ENCODE results near the gene ZSWIM7. TPM values are rescaled to one million over a fixed set of nuclear protein-coding genes. Genes with fewer than 3 reads are reported as not detected.

Gene ZSWIM7
- total RNA-seq, 1 experiment from 2014 or later, result 37.8 TPM

DNA sequence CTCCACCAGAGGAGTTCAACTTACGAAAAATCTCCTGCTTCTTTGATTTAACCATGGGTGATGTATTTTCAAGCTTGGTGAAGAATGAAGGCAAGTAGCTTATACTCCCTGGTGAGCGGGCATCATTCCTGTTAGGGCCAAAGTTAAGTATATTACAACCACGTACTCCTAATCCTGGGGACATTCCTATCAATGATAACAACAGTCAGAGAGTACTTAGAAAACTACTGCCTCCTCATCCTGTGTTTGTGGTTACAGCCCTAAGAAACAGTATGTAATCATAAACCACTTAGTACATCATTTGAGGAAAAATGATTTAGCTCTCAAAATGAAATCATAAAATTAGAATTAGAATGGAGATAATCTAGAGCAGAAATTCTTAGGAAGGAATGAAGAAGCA, 47.5 kb upstream of the ZSWIM7 start:
- H2BK12ac ChIP-seq (ENCODE audit: insufficient read length, low read depth, low read length), result no peak overlapping the region
- no peaks in the 10 kb centered on the region for H3K27me3 ChIP-seq (ENCODE audit: insufficient read depth, low read length)
- no peak overlapping the region for H3K14ac ChIP-seq (ENCODE audit: insufficient read depth, low read length)
- H3K4me2 ChIP-seq (ENCODE audit: insufficient read depth, insufficient read length, low read length), result no peak overlapping the region
- no peak for DNase-seq
- H3K23me2 ChIP-seq (ENCODE audit: insufficient read length, low read depth, low read length, poor library complexity, severe bottlenecking), result no peaks in the 10 kb centered on the region
- H2BK15ac ChIP-seq (ENCODE audit: low read depth, low read length), result no peak overlapping the region
- H3K4me1 Mint-ChIP-seq, result peaks cover 16 to 18% of the 10 kb centered on the region in 2 experiments
- H3K9me3 ChIP-seq (ENCODE audit: control insufficient read depth, low read depth, low read length), result no peaks in the 10 kb centered on the region
- no peak overlapping the region for H3K9ac ChIP-seq (ENCODE audit: extremely low read depth, insufficient read length, low read length)
- H3K4me3 Mint-ChIP-seq, result no peak overlapping the region
- H3K79me1 ChIP-seq (ENCODE audit: insufficient read depth, low read depth, low read length, poor library complexity, severe bottlenecking), result no peaks in the 10 kb centered on the region
- no peak overlapping the region for H2BK120ac ChIP-seq (ENCODE audit: low read depth, low read length, poor library complexity, severe bottlenecking)
- no peak overlapping the region for H3K18ac ChIP-seq (ENCODE audit: insufficient read length, low read depth, low read length)
- no CpG with 5 or more reads among the region's 3 CpGs for WGBS (ENCODE audit: extremely low coverage, insufficient read length, low lambda C conversion rate)
- H4K8ac ChIP-seq (replicated peaks; ENCODE audit: insufficient read length, low read depth, low read length), result no peak overlapping the region
- no peak overlapping the region for H2AFZ ChIP-seq (ENCODE audit: low read length)
- H3K4ac ChIP-seq (ENCODE audit: low read depth, low read length), result no peak overlapping the region
- no peaks in the 10 kb centered on the region for H3K9me3 Mint-ChIP-seq
- no peak overlapping the region for H3K27ac ChIP-seq (ENCODE audit: insufficient read length, low read depth, low read length)
- H3K4me1 ChIP-seq (ENCODE audit: insufficient read depth, low read length), result peaks cover 5% of the 10 kb centered on the region; the same call in 1 of the 2 replicates
- no peak overlapping the region for H2BK5ac ChIP-seq (ENCODE audit: insufficient read length, low read length)
- H2BK20ac ChIP-seq (ENCODE audit: low read depth, low read length, poor library complexity, severe bottlenecking), result no peak overlapping the region
- H3K36me3 Mint-ChIP-seq (ENCODE audit: insufficient read depth in 1 of 3, low read depth in 3 of 3), result peaks cover 22 to 61% (median 55%) of the 10 kb centered on the region in 3 experiments
- H3K56ac ChIP-seq (ENCODE audit: insufficient read length, low read depth, low read length), result no peak overlapping the region
- H3K27ac Mint-ChIP-seq, result no peak overlapping the region
- no peak overlapping the region for H2AK5ac ChIP-seq (ENCODE audit: insufficient read length, low read length)
- H3K23ac ChIP-seq (ENCODE audit: insufficient read length, low read depth, low read length), result no peak overlapping the region
- H3K27me3 Mint-ChIP-seq (ENCODE audit: low read depth), result peaks cover 2% of the 10 kb centered on the region
- H4K91ac ChIP-seq (ENCODE audit: insufficient read length, low read depth, low read length), result no peak overlapping the region
- H3T11ph ChIP-seq (ENCODE audit: low read length), result no peak overlapping the region
- H3K79me2 ChIP-seq (ENCODE audit: insufficient read depth, low read length), result no peaks in the 10 kb centered on the region
- TF ChIP-seq, protein P1, sequence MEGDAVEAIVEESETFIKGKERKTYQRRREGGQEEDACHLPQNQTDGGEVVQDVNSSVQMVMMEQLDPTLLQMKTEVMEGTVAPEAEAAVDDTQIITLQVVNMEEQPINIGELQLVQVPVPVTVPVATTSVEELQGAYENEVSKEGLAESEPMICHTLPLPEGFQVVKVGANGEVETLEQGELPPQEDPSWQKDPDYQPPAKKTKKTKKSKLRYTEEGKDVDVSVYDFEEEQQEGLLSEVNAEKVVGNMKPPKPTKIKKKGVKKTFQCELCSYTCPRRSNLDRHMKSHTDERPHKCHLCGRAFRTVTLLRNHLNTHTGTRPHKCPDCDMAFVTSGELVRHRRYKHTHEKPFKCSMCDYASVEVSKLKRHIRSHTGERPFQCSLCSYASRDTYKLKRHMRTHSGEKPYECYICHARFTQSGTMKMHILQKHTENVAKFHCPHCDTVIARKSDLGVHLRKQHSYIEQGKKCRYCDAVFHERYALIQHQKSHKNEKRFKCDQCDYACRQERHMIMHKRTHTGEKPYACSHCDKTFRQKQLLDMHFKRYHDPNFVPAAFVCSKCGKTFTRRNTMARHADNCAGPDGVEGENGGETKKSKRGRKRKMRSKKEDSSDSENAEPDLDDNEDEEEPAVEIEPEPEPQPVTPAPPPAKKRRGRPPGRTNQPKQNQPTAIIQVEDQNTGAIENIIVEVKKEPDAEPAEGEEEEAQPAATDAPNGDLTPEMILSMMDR (conservative IDR thresholded peaks at IDR 0.05), result no peak
- no peak overlapping the region for H4K5ac ChIP-seq (ENCODE audit: insufficient read length, low read depth, low read length)
- H4K20me1 ChIP-seq (ENCODE audit: control insufficient read depth, insufficient read depth, insufficient read length), result no peaks in the 10 kb centered on the region
